GM12865 (cell line): ENCODE results near the gene TMEM184A.
A peak's percentile ranks its signal among the peaks of the same experiment; 100 is the strongest.

Experiments
- DNase-seq: peaks from one replicate; pipeline ENCODE4 v3.0.0; 2010; ENCODE audit warnings: low read depth
- H3K4me3 ChIP-seq: 2 replicates; pipeline ENCODE4 v1.5.1; 2011; ENCODE audit warnings: mild to moderate bottlenecking, low read depth, low read length, control low read depth
- TF ChIP-seq, protein P1 (sequence below): IDR thresholded peaks from 2 replicates; pipeline ENCODE4 v1.5.1; 2011; ENCODE audit warnings: low read length, control low read depth, low read depth, inconsistent platforms; ENCODE audit not compliant: insufficient read depth; ENCODE audit errors: missing control alignments

The TMEM184A gene

DNA sequence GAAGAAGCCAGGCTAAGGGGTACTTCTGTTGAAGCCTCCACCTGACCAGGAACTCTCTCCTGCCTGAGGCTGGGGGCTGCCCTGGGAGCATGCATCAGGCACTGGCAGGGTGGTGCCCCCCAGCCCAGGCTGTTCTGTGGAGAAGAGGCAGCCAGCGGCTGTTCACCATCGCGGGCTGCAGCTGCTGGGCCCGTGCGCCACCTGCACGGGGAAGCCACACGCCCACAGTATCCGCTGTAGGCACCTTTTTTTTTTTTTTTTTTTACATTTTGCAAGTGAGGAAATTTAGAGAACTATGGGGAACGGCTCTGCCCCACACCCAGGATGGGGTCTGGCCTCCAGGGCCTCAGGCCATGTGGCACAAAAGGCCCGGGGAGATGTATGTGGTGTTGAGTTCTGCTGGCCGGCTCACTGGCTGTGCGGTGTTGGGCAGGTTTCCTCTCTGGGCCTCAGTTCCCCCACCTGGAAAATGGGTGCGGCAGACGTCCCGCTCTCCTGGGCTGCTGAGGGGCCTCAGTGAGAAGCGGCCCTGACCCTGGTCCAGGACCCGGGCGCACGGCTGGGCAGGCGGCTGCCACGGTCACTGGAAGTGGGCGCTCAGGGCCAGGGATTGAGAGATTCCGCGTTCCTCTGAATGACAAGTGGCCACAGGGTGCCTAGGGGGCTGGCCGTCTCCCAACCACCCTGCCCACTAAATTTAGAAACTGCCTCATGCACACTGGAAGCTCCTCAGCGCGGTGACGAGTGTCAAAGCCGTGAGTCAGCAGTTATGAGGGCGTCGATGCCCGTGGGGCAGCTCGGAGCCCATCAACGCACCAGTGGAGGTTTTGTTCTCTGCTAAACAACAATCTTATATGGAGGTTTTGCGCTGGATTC is 43.0 kb downstream of the TMEM184A start:
- peak; percentile 36 for DNase-seq
- no peak overlapping the region for H3K4me3 ChIP-seq
- TF ChIP-seq, protein P1, sequence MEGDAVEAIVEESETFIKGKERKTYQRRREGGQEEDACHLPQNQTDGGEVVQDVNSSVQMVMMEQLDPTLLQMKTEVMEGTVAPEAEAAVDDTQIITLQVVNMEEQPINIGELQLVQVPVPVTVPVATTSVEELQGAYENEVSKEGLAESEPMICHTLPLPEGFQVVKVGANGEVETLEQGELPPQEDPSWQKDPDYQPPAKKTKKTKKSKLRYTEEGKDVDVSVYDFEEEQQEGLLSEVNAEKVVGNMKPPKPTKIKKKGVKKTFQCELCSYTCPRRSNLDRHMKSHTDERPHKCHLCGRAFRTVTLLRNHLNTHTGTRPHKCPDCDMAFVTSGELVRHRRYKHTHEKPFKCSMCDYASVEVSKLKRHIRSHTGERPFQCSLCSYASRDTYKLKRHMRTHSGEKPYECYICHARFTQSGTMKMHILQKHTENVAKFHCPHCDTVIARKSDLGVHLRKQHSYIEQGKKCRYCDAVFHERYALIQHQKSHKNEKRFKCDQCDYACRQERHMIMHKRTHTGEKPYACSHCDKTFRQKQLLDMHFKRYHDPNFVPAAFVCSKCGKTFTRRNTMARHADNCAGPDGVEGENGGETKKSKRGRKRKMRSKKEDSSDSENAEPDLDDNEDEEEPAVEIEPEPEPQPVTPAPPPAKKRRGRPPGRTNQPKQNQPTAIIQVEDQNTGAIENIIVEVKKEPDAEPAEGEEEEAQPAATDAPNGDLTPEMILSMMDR = no peak

DNA sequence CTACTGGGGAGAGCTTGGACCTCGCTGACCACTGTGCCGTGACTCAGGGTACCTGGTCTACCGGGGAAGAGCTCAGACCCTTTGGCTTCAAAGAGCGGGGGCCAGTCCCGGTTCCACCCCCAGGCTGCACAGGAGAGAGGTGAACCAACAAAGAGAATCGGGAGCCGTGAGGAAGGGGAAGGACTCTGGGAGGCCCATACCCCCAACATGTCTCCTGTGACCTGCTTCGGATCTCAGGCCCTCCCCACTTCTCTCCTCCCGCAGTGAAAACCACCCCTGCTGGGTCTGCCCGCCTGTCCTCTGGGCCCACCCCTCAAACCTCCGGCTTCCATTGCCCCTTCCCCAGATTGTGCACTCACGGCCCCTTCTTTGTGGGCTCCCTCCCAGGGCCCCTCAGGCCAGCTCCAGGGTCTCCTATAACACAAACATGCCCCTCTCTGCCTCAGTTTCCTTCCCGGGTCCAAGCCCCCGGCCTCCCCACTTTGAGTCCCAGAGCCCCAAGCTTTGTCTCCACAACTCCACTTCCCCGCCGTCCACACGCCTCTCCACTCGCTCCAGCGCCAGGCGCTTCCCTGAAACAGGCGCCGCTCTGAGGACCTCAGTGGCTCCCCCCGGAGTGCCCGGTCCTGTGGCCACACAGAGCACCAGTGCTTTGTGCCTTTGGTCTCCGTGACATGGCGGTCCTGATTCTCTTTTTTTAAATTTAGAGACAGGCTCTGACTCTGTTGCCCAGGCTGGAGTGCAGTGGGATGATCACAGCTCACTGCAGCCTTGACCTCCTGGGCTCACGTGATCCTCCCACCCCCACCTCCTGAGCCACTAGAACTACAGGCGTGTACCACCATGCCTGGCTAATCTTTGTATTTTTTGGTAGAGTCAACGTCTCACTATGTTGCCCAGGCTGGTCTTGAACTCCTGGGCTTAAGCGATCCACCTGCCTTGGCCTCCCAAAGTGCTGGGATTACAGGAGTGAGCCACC is 44.3 kb downstream of the TMEM184A start:
- no peak for DNase-seq
- TF ChIP-seq, protein P1 = no peak

DNA sequence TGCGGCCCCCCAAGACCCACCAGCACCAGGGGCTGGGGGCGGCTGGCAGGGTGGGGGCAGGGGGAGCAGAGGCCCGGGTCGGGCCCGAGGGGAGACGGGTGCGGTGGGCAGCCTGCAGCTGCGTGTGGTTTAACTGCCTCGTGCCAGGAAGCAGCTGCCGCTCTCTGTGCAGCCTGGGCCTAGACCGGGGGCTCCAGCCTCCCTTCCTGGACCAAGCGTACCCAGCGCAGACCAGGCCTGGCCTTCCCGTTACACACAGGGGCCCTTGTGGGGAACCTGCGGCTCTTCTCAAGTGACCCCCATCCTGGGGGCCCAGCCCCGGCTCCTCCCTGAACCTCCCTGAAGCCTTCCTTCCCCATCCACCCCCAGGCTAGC is 45.2 kb downstream of the TMEM184A start:
- H3K4me3 ChIP-seq = no peak overlapping the region
- TF ChIP-seq, protein P1 = no peak
- DNase-seq = no peak

More for the DNA sequence above, 44.3 kb downstream of the TMEM184A start:
- no peak overlapping the region for H3K4me3 ChIP-seq

DNA sequence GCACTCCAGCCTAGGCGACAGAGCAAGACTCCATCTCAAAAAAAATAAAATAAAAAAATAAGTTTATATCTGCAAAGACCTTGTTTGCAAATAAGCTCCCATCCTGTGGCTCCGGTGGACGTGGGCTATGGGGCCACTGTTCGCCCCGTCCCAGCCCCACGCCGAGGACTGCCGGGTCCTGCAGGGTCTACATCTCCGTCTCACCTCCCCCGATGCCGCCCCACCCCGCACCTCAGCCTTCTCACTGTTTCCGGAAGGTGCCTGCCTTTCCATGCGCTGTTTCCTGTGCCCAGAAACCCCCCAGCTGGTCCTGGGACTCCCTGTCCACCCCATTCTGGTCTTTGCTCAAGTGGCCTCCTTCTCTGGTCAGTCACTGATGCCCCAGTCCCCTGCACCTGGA is 46.8 kb downstream of the TMEM184A start:
- no peak overlapping the region for H3K4me3 ChIP-seq
- TF ChIP-seq, protein P1 = no peak
- no peak for DNase-seq

DNA sequence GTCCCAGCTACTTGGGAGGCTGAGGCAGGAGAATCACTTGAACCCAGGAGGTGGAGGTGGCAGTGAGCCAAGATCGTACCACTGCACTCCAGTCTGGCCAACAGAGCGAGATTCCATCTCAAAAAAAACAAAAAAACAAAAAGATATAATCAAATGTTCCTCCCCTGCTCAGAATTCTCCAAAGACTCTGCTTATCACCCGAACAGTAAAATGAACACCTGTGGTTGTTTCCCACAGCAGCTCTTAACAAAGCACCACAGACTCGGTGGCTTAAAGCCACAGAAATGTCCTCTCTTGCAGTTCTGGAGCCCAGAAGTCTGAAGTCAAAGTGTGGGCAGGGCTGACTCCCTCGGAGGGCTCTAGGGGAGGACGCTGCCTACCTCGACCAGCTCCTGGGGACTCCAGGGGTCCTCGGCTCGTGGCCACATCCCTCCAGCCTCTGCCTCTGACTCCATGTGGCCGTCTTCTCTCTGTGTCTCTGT is 47.7 kb downstream of the TMEM184A start:
- TF ChIP-seq, protein P1 = no peak

DNA sequence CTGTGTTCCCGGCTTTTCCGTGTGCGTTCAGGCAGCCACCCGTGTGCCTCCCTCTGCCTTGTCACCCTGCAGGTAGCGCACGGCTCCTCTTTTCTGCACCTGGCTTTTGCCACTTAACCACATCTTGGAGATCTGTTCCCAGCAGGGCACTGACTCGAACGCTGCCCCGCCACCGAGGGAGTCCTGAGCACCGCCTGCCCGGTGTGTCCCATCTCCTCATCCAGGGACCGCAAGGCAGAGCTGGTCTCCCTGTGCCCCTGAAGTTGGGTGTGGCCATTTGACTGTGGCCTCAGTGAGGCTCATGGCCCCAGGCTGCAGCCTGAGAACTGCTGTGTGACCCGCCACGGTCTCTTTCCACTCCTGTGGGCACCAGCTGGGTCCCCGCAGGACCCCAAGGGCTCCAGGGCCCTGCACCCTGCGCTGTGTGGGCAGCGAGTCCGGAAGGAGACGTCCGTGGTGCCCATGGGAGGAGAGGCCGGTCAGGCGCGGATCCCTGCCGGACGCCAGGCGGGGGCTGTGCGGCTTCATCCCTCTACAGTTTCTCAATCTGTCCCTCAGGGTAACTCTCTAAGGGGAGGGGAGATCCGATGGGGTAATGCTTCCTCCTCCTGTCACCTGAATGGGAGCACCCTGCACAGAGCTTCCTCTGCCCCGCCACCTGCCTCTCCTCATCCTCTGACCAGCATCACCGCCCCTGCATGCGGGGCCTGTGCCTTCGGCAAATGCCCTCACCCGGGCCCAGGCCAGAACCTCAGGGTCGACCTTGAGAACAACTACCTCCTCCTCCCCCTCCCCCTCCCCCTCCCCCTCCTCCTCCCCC is 50.1 kb downstream of the TMEM184A start:
- peak; percentile 34 for DNase-seq
- no peak overlapping the region for H3K4me3 ChIP-seq
- TF ChIP-seq, protein P1 = no peak

More for the DNA sequence above, 47.7 kb downstream of the TMEM184A start:
- H3K4me3 ChIP-seq = no peak overlapping the region
- no peak for DNase-seq
